Glutamatergic neuron (in vitro differentiated cells): ENCODE data around the gene SDC1. TPM values are rescaled to one million over a fixed set of nuclear protein-coding genes. Genes with fewer than 3 reads are reported as not detected.

Source experiments
- DNase-seq: peaks from one replicate; pipeline ENCODE4 v3.0.0; 2022
- H3K27ac Mint-ChIP-seq: one replicate; pipeline ENCODE4 v1.8.0; 2020; ENCODE audit warnings: mild to moderate bottlenecking, mixed read lengths, inconsistent platforms; ENCODE audit not compliant: unreplicated experiment
- H3K27me3 Mint-ChIP-seq: one replicate; pipeline ENCODE4 v1.8.0; 2020; ENCODE audit warnings: mild to moderate bottlenecking, moderate library complexity, mixed read lengths, inconsistent platforms; ENCODE audit not compliant: unreplicated experiment
- H3K36me3 Mint-ChIP-seq: one replicate; pipeline ENCODE4 v1.8.0; 2020; ENCODE audit warnings: mild to moderate bottlenecking, mixed read lengths, inconsistent platforms; ENCODE audit not compliant: unreplicated experiment
- H3K4me1 Mint-ChIP-seq: one replicate; pipeline ENCODE4 v1.8.0; 2020; ENCODE audit warnings: mild to moderate bottlenecking, low read depth, mixed read lengths, inconsistent platforms; ENCODE audit not compliant: unreplicated experiment
- H3K4me3 Mint-ChIP-seq: one replicate; pipeline ENCODE4 v1.8.0; 2020; ENCODE audit warnings: mild to moderate bottlenecking, mixed read lengths, inconsistent platforms; ENCODE audit not compliant: unreplicated experiment
- H3K9me3 Mint-ChIP-seq: one replicate; pipeline ENCODE4 v1.8.0; 2020; ENCODE audit warnings: mild to moderate bottlenecking, moderate library complexity, mixed read lengths, inconsistent platforms; ENCODE audit not compliant: unreplicated experiment
- CTCF ChIP-seq: fragments of 200-600 bp; sonication (generic); IDR thresholded peaks from one replicate; pipeline ENCODE4 v1.5.0; 2021; ENCODE audit not compliant: partially characterized antibody, unreplicated experiment
- total RNA-seq: library from RNA; stranded (reverse); fragmentation: NEBNext Ultra II Directional; extraction: Animal tissue kit (Norgen Biotek cat#: 25700); gene quantifications from one replicate; pipeline ENCODE4 v1.2.1, GENCODE V29; 2021; ENCODE audit not compliant: unreplicated experiment

The SDC1 gene
- total RNA-seq, 1 donor from 2014 or later = 0.93 TPM

GRCh38 chr2:20164061-20164733 lies 60.7 kb downstream of the SDC1 start:
- Mint-ChIP-seq H3K4me1 (peaks cover 3% of the 10 kb centered on the region), H3K36me3 (no peaks in the 10 kb centered on the region), H3K27ac (no peak overlapping the region), H3K9me3 (no peaks in the 10 kb centered on the region), H3K4me3 (no peak overlapping the region), H3K27me3 (peaks cover 5% of the 10 kb centered on the region)
- no peak for TF ChIP-seq CTCF
- no peak for DNase-seq

DNA sequence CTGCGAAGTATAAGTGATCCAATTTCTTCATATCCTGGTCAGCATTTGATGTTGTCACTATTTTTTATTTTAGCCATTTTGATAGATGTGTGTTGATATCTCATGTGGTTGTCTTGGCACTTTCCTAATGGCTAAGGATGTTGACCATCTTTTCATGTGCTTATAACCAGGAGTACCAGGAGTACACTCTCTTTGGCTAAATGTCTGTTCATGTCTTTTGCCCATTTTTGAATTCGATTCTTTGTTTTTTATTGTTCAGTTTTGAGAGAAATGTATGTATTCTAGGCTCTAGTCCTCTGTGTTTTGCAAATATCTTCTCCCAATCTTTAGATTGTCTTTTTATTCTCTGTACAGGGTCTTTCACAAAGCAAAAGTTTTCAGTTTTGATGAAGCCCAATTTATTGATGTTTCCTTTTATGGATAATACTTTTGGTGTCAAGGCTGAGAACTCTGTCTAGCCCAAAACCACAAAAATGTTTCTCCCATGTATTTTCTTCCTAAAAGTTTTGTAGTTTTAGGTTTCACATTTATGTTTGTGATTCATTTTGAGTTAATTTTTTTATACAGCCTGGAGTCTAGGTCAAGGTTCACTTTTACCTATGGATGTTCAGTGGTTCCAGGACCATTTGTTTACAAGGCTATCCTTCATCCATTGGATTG lies 65.4 kb downstream of the SDC1 start:
- Mint-ChIP-seq H3K27ac (no peak overlapping the region), H3K4me1 (no peaks in the 10 kb centered on the region), H3K27me3 (peaks cover 3% of the 10 kb centered on the region), H3K9me3 (no peaks in the 10 kb centered on the region), H3K4me3 (no peak overlapping the region), H3K36me3 (no peaks in the 10 kb centered on the region)
- DNase-seq = no peak
- TF ChIP-seq CTCF = no peak

DNA sequence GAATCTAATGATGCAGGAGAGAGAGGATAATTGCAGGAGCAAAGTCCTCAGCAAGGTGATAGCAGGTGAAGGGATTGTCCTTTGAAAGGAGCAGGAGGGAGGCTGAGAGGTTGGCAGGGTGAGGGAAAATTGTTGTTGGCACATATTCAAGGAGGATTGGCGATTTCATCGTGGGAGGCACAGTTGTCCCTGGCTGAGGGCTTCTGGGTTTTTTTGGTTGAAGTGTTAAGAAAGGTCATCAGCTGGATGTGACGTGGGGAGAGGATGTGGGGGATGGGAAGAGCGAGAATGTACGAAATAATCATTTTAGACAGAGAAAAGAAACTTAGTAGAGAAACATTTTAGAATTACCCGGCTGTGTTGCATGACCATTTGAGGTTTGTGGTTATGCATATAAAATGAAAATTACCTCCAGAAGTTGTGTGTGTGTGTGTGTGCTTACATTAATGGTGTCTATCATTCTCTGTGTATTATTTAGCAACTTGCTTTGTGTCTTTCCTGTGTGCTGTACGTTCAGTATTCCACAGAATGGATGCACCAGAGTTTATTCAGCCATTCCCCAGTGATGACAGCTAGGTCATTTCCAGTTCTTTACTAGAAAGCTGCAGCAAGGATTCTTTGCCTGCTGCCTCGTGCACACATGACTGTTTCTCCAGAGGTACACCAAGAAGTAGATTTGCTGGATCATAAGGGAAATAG lies 67.6 kb downstream of the SDC1 start:
- H3K9me3 Mint-ChIP-seq = no peaks in the 10 kb centered on the region
- no peaks in the 10 kb centered on the region for H3K36me3 Mint-ChIP-seq
- no peaks in the 10 kb centered on the region for H3K4me1 Mint-ChIP-seq
- no peak for DNase-seq
- no peak overlapping the region for H3K4me3 Mint-ChIP-seq
- H3K27me3 Mint-ChIP-seq = peaks cover 3% of the 10 kb centered on the region
- H3K27ac Mint-ChIP-seq = no peak overlapping the region
- no peak for TF ChIP-seq CTCF

DNA sequence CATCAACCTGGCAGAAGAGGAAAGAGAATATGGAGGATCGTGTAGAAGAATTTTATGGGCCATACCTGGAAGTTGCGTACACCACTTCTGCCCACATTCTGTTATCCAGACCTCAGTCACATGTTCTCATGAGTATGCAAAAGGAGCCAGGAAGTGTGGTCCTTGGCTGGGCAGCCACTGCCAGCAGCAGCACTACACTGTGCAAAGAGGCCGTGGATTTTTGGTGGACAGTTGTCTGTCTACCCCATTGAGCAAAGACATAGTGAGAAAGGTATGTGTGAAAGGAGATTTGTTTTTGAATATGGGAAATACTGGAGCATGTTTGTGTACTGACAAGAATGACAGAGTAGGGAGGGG lies 68.1 kb downstream of the SDC1 start:
- Mint-ChIP-seq H3K27me3 (peaks cover 2% of the 10 kb centered on the region), H3K36me3 (no peaks in the 10 kb centered on the region), H3K27ac (no peak overlapping the region), H3K9me3 (no peaks in the 10 kb centered on the region), H3K4me3 (no peak overlapping the region), H3K4me1 (no peaks in the 10 kb centered on the region)
- no peak for TF ChIP-seq CTCF
- no peak for DNase-seq
